HEK293T (cell line): Measurements from ENCODE around the gene APOBEC3F.

Experiments
- BHLHE40 ChIP-seq: fragments of 450-650 bp; IDR thresholded peaks from 2 replicates; pipeline ENCODE4 v1.6.1; 2016; ENCODE audit warnings: mild to moderate bottlenecking, moderate library complexity, borderline replicate concordance
- CTBP1 ChIP-seq: fragments of 450-650 bp; IDR thresholded peaks from 2 replicates; pipeline ENCODE4 v1.6.1; 2016; ENCODE audit warnings: borderline replicate concordance
- FOXA1 ChIP-seq: fragments of 450-650 bp; IDR thresholded peaks from 2 replicates; pipeline ENCODE4 v1.6.1; 2016; ENCODE audit warnings: mild to moderate bottlenecking
- HDGF ChIP-seq: fragments of 450-650 bp; IDR thresholded peaks from 2 replicates; pipeline ENCODE4 v1.6.1; 2017; ENCODE audit warnings: antibody characterized with exemption, borderline replicate concordance
- L3MBTL2 ChIP-seq: fragments of 450-650 bp; conservative IDR thresholded peaks from 2 replicates; pipeline ENCODE4 v1.6.1; 2016; ENCODE audit warnings: mild to moderate bottlenecking
- NFRKB ChIP-seq: fragments of 450-650 bp; IDR thresholded peaks from 2 replicates; pipeline ENCODE4 v1.6.1; 2016; ENCODE audit warnings: mild to moderate bottlenecking, moderate library complexity
- TARDBP ChIP-seq: fragments of 450-650 bp; IDR thresholded peaks from 2 replicates; pipeline ENCODE4 v1.6.1; 2016

- no peak for TF ChIP-seq BHLHE40
- no peak for TF ChIP-seq L3MBTL2
- no peak for TF ChIP-seq FOXA1
- TF ChIP-seq TARDBP = no peak
- no peak for TF ChIP-seq HDGF
- TF ChIP-seq CTBP1 = no peak
- TF ChIP-seq NFRKB = no peak
Measured at GRCh38 chr22:39024519-39025308, 15.9 kb upstream of the APOBEC3F start.
